Endothelial cell of umbilical vein (primary cell): ENCODE results near the gene EXT2. TPM values are rescaled to one million over a fixed set of nuclear protein-coding genes. Genes with fewer than 3 reads are reported as not detected.

Experiments
- BruUV-seq: library from RNA; stranded (reverse); fragments of 400-500 nt; replicated peaks from 2 replicates; lab custom pipeline; 2021; lab: Mats Ljungman, UMichigan
- CTCF ChIA-PET: fragments of 300-600, 350-600 bp; sonication (Branson Sonifier 250); formaldehyde crosslinking; loops from one replicate; lab custom pipeline; 2021; ENCODE audit warnings: antibody characterized with exemption, inconsistent platforms; lab: Charles Lee
- POLR2A ChIA-PET: fragments of 300-600, 350-600 bp; sonication (Branson Sonifier 250); formaldehyde crosslinking; loops from one replicate; lab custom pipeline; 2021; ENCODE audit warnings: antibody characterized with exemption, inconsistent platforms; lab: Charles Lee
- DNase-seq: peaks from one replicate; pipeline ENCODE4 v3.0.0-alpha.2; 2011; ENCODE audit warnings: low read depth, low spot score
- FAIRE-seq: peaks from 2 replicates; lab custom pipeline; 2011; peaks lifted over from hg19 to GRCh38; lab: Jason Lieb, UNC
- H2AFZ ChIP-seq: 2 replicates; pipeline ENCODE4 v1.6.0; 2012; ENCODE audit warnings: low read depth, low read length, control low read depth, inconsistent platforms
- H3K27ac ChIP-seq: 2 replicates; pipeline ENCODE4 v1.5.1; 2011; ENCODE audit warnings: low read depth, mild to moderate bottlenecking, control low read depth, low read length, moderate library complexity; ENCODE audit not compliant: insufficient read depth
- H3K27me3 ChIP-seq, 2 experiments: 2 replicates each; pipeline versions ENCODE4 v1.6.0 to v1.6.1; 2011; ENCODE audit warnings: low read length in 2 of 2, mixed read lengths in 1 of 2; ENCODE audit not compliant: control insufficient read depth in 2 of 2, insufficient read depth in 2 of 2
- H3K36me3 ChIP-seq, 2 experiments: 2 replicates in 1 of 2; 3 replicates in 1 of 2; pipeline ENCODE4 v1.5.1; 2011; ENCODE audit warnings: low read length in 2 of 2, mild to moderate bottlenecking in 1 of 2, moderate library complexity in 1 of 2; ENCODE audit not compliant: control insufficient read depth in 2 of 2, insufficient read depth in 2 of 2; ENCODE audit errors: extremely low read depth in 1 of 2
- H3K4me1 ChIP-seq: 3 replicates; pipeline ENCODE4 v1.5.1; 2011; ENCODE audit warnings: mild to moderate bottlenecking, low read length; ENCODE audit not compliant: control insufficient read depth, insufficient read depth; ENCODE audit errors: extremely low read depth
- H3K4me2 ChIP-seq: 2 replicates; pipeline ENCODE4 v1.6.1; 2011; ENCODE audit warnings: low read length, control low read depth, mixed read lengths; ENCODE audit not compliant: insufficient read depth
- H3K4me3 ChIP-seq, 3 experiments: fragments of 200-600 bp in 1 of 3; sonication (generic), shearing (Covaris generic) in 1 of 3; replicated peaks in 1 of 3; 2 replicates each; pipeline ENCODE4 v1.5.1; 2011 to 2016; ENCODE audit warnings: control low read depth in 3 of 3, low read length in 3 of 3, mild to moderate bottlenecking in 2 of 3, inconsistent platforms in 1 of 3, low read depth in 1 of 3, moderate library complexity in 1 of 3; ENCODE audit not compliant: insufficient read depth in 1 of 3
- H3K79me2 ChIP-seq: 2 replicates; pipeline ENCODE4 v1.6.0; 2012; ENCODE audit warnings: low read length, inconsistent platforms; ENCODE audit not compliant: control insufficient read depth, insufficient read depth
- H3K9ac ChIP-seq: replicated peaks from 2 replicates; pipeline ENCODE3; 2011; ENCODE audit warnings: low read length, control low read depth; ENCODE audit not compliant: insufficient read depth; ENCODE audit errors: extremely low read depth
- H3K9me1 ChIP-seq: replicated peaks from 3 replicates; pipeline ENCODE4 v1.6.0; 2011; ENCODE audit warnings: mild to moderate bottlenecking, low read length; ENCODE audit not compliant: control insufficient read depth, insufficient read depth; ENCODE audit errors: extremely low read depth
- H3K9me3 ChIP-seq: replicated peaks from 2 replicates; pipeline ENCODE4 v1.5.1; 2012; ENCODE audit warnings: low read length, inconsistent platforms; ENCODE audit not compliant: control insufficient read depth, insufficient read depth
- H4K20me1 ChIP-seq: replicated peaks from 2 replicates; pipeline ENCODE3; 2011; ENCODE audit warnings: mild to moderate bottlenecking, low read length; ENCODE audit not compliant: control insufficient read depth, insufficient read depth; ENCODE audit errors: extremely low read depth
- EZH2 ChIP-seq: IDR thresholded peaks from 2 replicates; pipeline ENCODE4 v1.6.1; 2012; ENCODE audit warnings: borderline replicate concordance, low read depth, mild to moderate bottlenecking, moderate library complexity, low read length, inconsistent platforms; ENCODE audit not compliant: severe bottlenecking
- FOS ChIP-seq: IDR thresholded peaks from 2 replicates; pipeline ENCODE4 v1.6.1; 2011; ENCODE audit warnings: mild to moderate bottlenecking, low read length, moderate library complexity, borderline replicate concordance; ENCODE audit not compliant: insufficient read depth
- GATA2 ChIP-seq: IDR thresholded peaks from 2 replicates; pipeline ENCODE4 v1.7.0; 2011; ENCODE audit warnings: low read depth, mild to moderate bottlenecking, moderate library complexity, mixed read lengths, low read length; ENCODE audit not compliant: insufficient read length, insufficient read depth
- JUN ChIP-seq: IDR thresholded peaks from 2 replicates; pipeline ENCODE4 v1.6.1; 2011; ENCODE audit warnings: borderline replicate concordance, low read depth; ENCODE audit not compliant: insufficient read length, insufficient read depth
- POLR2AphosphoS5 ChIP-seq: IDR thresholded peaks from 2 replicates; pipeline ENCODE4 v1.6.1; 2012; ENCODE audit warnings: low read depth, mild to moderate bottlenecking, control low read depth, low read length, moderate library complexity; ENCODE audit not compliant: insufficient read depth
- dilution Hi-C: fragments of 300-500 bp; cut with MboI; formaldehyde crosslinking; loops from one replicate; pipeline ENCODE4 v1.15.0; 2019; ENCODE audit warnings: low sequenced_read_pairs; ENCODE audit not compliant: extremely low pct_ligation_motif_present
- intact Hi-C: fragments of 100-400 bp; cut with micrococcal nuclease; formaldehyde crosslinking; loops from one replicate; pipeline ENCODE4 v1.10.0; 2022
- polyA plus RNA-seq, 4 experiments: library from polyadenylated mRNA; depleted of rRNA in 3 of 4; stranded (reverse) in 3 of 4; unstranded in 1 of 4; fragments of >200 nt; gene quantifications; 2 replicates each; pipeline versions ENCODE4 v1.2.1 to v1.2.3, GENCODE V29; 2011 to 2012; ENCODE audit warnings: missing spikeins in 1 of 4
- total RNA-seq: library from RNA; stranded (reverse); gene quantifications from 2 replicates; pipeline ENCODE4 v1.2.3, GENCODE V29; 2021
- TF ChIP-seq, protein P1 (sequence below): IDR thresholded peaks from 2 replicates; pipeline ENCODE4 v1.6.1; 2011; ENCODE audit not compliant: insufficient read depth, insufficient read length
- TF ChIP-seq, protein P2 (sequence below), 2 donors: IDR thresholded peaks; 1 replicate in 1 of 2; 2 replicates in 1 of 2; pipeline ENCODE4 v1.5.1; 2011; ENCODE audit warnings: low read length in 2 of 2, mild to moderate bottlenecking in 2 of 2, moderate library complexity in 2 of 2, control low read depth in 1 of 2, inconsistent platforms in 1 of 2, low read depth in 1 of 2; ENCODE audit not compliant: insufficient read depth in 1 of 2; ENCODE audit errors: extremely low read depth in 1 of 2

Gene EXT2
- total and polyA plus RNA-seq, 2 donors (not counting 3 experiments of a cell fraction or from before 2014, with no cell fraction given) = 50.9 to 60.3 TPM

DNA sequence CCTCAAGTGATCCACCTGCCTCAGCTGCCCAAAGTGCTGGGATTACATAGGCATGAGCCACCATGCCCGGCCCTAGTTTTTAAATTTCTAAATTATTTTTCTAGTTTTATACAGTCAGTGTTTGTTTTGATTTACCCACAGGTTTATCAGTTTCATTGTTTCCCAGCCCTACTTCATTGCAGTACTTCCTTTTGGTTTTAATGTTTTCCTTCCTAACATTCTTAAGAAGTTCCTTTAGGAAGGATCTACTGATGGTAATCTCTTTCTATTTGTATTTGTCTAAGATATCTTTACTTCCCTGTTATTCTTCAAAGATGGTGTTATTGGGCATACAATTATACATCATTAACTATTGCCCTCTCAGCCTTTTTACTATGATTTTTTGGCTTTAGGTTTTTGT is 4.9 kb upstream of the EXT2 start:
- no peak overlapping the region for H3K4me3 ChIP-seq
- dilution Hi-C loops = no loop called here
- CTCF ChIA-PET = interaction anchor here (0.7 to 5.4 kb wide), 5 partner anchors 14 to 433 kb away, joined by 3 to 112 read pairs (median 3); partner anchors contain the start of gene ACCS
- TF ChIP-seq, protein P1, sequence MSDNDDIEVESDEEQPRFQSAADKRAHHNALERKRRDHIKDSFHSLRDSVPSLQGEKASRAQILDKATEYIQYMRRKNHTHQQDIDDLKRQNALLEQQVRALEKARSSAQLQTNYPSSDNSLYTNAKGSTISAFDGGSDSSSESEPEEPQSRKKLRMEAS = no peak
- TF ChIP-seq GATA2 = peak; percentile 95
- peak; percentile 6 for TF ChIP-seq FOS
- no peak for TF ChIP-seq EZH2
- TF ChIP-seq JUN = peak; percentile 6
- TF ChIP-seq POLR2AphosphoS5 = peak; percentile 46
- H3K9me1 ChIP-seq = no peaks in the 10 kb centered on the region
- FAIRE-seq (peak; percentile 47), DNase-seq (peak; percentile 78)
- H3K36me3 ChIP-seq = no peaks in the 10 kb centered on the region
- peak overlapping the region; percentile 44 for H3K4me2 ChIP-seq
- H3K27ac ChIP-seq = no peak overlapping the region
- no peak overlapping the region for H2AFZ ChIP-seq
- peaks cover 41 to 63% of the 10 kb centered on the region in 2 experiments for H3K27me3 ChIP-seq
- no peaks in the 10 kb centered on the region for H4K20me1 ChIP-seq
- BruUV-seq = no TSS peak
- POLR2A ChIA-PET = no interaction called here
- no peaks in the 10 kb centered on the region for H3K79me2 ChIP-seq
- H3K4me1 ChIP-seq = peaks cover 8% of the 10 kb centered on the region
- H3K9me3 ChIP-seq = no peaks in the 10 kb centered on the region
- no peak overlapping the region for H3K9ac ChIP-seq
- intact Hi-C loops = no loop called here

DNA sequence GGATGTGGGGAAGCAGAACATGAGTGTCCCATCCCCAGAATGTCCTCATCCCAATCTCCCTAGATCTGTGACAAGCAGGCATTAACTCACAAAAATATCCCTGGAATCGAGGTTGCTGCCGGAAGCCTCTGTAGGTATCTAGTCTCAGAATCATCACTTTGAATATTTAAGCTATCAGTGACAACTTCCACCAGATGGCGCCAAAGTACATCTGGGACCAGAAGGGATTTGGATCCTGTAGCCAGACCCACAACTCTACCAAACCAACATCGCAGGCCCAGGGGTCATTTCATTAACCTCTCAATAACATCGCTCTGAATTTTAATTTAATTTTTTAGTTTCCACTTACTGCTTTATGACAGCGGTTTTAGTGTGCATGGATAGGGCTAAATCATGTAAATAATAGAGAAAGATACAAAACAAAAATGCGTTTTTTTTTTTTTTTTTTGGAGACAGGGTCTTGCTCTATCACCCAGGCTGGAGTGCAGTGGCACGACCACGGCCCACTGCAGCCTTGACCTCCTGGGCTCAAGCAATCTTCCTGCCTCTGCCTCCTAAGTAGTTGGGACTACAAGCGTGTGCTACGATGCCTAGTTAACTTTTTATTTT is 1.1 kb upstream of the EXT2 start:
- Histone ChIP-seq H3K36me3 (no peaks in the 10 kb centered on the region), H3K4me1 (peaks cover 18% of the 10 kb centered on the region), H4K20me1 (no peaks in the 10 kb centered on the region), H3K9me1 (no peaks in the 10 kb centered on the region), H3K4me3 (no peak overlapping the region), H3K27me3 (peaks cover 22 to 34% of the 10 kb centered on the region in 2 experiments), H3K79me2 (no peaks in the 10 kb centered on the region), H3K4me2 (no peak overlapping the region), H3K9me3 (no peaks in the 10 kb centered on the region), H3K9ac (no peak overlapping the region), H3K27ac (no peak overlapping the region), H2AFZ (no peak overlapping the region)
- TF ChIP-seq, protein P2, sequence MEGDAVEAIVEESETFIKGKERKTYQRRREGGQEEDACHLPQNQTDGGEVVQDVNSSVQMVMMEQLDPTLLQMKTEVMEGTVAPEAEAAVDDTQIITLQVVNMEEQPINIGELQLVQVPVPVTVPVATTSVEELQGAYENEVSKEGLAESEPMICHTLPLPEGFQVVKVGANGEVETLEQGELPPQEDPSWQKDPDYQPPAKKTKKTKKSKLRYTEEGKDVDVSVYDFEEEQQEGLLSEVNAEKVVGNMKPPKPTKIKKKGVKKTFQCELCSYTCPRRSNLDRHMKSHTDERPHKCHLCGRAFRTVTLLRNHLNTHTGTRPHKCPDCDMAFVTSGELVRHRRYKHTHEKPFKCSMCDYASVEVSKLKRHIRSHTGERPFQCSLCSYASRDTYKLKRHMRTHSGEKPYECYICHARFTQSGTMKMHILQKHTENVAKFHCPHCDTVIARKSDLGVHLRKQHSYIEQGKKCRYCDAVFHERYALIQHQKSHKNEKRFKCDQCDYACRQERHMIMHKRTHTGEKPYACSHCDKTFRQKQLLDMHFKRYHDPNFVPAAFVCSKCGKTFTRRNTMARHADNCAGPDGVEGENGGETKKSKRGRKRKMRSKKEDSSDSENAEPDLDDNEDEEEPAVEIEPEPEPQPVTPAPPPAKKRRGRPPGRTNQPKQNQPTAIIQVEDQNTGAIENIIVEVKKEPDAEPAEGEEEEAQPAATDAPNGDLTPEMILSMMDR (IDR thresholded peaks at IDR 0.05; ENCODE audit: extremely low read depth in 1 of 2, insufficient read depth in 1 of 2, low read depth in 1 of 2, low read length in 2 of 2) = peak; percentile 64 to 76
- TF ChIP-seq EZH2 = no peak
- FAIRE-seq (peak; percentile 81), DNase-seq (peak; percentile 65)
- dilution Hi-C loops (no loop called here), intact Hi-C loops (loop anchor here (1.0 to 2.0 kb wide), 2 partner anchors 16 to 204 kb away; no protein-coding TSS in a partner anchor)
- ChIA-PET CTCF (interaction anchor here (0.6 to 5.4 kb wide), 59 partner anchors 10 to 1711 kb away, joined by 3 to 112 read pairs (median 4); partner anchors contain the start of genes ACCS, C11orf96, CD82 and SLC35C1), POLR2A (no interaction called here)
- no TSS peak for BruUV-seq
